ENCODE measurements around the gene ITGAD.
A peak's percentile ranks its signal among the peaks of the same experiment; 100 is the strongest.

The ITGAD gene

DNA sequence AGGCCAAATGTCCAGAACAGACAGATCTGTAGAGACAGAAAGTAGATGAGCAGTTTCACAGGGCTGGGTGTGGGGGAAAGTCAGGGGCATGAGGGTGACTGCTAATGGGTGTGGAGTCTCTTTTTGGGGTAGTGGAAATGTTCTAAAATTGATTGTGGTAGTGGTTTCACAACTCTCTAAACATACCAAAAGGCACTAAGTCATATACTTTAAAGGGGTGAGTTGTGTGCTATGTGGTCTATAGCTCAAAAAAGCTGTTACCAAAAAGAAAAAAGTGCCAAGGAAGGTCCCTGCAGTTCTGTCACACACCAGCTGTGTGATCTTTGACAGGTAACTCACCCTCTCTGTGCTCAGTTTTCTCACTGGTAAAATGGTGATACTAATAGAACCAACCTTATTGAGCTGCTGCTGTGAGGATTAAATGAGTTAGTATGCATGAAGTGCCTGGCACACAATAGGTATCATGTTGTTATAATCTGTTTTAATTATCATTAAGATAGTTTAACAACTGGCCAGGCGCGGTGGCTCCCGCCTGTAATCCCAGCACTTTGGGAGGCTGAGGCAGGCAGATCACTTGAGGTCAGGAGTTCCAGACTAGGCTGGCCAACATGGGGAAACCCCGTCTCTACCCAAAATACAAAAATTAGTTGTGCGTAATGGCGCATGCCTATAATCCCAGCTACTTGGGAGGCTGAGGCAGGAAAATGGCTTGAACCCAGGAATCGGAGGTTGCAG is 27.8 kb upstream of the ITGAD start:
- no peak for DNase-seq

DNA sequence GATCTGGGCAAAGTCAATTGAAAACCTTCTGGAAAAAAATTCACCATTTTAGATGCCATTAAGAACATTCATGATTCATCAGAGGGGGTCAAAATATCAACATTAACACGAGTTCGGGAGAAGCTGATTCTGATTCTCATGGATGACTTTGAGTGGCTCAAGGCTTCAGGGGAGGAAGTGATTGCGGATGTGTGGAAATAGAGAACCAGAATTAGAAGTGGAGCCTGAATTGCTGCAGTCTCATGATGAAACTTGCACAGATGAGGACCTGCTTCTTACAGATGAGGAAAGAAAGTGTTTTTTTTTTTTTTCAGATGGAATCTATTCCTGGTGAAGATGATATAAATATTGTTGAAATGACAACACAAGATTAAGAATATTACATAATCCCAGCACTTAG is 25.3 kb upstream of the ITGAD start:
- DNase-seq, result no peak

DNA sequence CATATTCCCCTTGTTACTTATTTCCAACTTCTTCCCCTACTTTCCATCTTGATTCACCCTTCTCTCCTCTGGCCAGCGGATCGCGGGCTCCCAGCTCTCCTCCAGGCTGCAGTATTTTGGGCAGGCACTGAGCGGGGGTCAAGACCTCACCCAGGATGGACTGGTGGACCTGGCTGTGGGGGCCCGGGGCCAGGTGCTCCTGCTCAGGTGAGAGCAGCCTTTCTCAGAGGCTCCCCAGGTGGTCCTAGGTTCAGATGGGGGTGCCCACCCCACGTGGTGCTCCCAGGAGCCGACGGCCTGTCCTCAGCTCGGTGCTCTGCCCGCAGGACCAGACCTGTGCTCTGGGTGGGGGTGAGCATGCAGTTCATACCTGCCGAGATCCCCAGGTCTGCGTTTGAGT is 22.1 kb upstream of the ITGAD start:
- no peak for DNase-seq

DNA sequence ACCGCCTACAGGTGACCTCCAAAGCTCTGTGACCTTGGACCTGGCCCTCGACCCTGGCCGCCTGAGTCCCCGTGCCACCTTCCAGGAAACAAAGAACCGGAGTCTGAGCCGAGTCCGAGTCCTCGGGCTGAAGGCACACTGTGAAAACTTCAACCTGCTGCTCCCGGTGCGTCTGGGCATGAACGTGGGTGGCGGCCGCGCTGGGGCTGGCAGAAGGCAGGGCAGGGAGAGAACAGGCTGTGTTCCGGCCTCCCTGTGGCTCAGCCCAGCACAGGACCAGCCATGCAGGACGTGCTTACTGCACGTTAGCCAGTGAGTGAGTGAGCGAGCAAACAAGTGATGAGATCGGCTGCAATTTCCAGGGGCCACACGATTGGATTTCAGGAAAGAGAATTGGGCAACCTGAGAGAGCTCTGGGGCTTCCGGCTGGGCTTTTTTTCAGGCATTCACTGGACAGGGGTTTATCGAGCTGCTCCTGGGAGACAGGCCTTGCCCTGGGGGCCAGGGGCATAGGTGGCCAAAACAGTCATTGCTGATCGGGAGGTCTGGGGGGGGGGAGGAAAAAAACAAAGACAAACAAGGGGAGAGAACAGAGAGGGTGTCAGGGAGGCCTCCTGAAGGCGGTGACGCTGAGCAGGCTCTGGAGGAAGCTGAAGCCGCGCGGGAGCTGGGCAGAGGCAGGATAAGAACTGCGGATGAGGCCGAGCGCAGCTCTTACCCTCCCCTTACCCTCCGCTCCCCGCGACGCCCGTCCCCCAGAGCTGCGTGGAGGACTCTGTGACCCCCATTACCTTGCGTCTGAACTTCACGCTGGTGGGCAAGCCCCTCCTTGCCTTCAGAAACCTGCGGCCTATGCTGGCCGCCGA is 21.3 kb upstream of the ITGAD start:
- DNase-seq, result no peak

DNA sequence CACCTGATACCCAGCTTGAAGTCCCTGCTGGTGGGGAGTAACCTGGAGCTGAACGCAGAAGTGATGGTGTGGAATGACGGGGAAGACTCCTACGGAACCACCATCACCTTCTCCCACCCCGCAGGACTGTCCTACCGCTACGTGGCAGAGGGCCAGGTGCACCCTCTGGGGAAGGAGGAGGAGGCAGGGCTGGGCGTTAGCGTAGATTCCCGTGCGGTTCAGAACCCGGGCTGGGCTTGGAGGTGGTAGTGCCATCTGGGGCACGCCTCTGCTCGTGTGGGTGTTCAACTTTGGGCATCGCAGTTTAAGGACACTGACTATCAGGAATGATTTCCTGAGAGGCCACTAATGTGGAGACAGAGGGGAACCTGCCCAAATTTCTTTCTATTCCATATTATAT is 19.9 kb upstream of the ITGAD start:
- no peak for DNase-seq

DNA sequence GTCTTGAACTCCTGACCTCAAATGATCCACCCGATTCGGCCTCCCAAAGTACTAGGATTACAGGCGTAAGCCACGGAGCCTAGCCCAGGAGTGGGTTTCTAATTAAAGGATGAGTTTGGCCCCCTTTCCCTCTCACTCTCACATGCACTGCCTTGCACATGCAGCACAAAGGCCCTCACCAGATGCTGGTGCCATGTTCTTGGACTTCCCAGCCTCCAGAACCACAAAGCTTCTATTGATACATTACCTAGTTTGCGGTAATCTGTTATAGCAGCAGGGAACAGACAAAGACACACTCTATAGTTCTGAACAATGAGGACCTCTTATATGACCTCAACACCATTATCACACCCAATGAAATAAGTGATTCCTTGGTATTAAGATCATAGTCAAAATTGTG is 17.9 kb upstream of the ITGAD start:
- no peak for DNase-seq

DNA sequence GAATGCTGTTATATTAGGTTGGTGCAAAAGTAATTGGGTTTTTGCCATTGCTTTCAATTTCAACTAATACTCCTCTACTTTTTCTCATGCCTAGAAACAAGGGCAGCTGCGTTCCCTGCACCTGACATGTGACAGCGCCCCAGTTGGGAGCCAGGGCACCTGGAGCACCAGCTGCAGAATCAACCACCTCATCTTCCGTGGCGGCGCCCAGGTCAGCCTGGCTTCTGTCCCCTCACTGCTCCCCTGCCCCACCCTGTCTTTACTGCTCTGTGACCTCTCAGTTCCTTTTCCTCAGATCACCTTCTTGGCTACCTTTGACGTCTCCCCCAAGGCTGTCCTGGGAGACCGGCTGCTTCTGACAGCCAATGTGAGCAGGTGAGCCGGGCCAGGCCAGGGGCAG is 16.4 kb upstream of the ITGAD start:
- DNase-seq, result no peak

DNA sequence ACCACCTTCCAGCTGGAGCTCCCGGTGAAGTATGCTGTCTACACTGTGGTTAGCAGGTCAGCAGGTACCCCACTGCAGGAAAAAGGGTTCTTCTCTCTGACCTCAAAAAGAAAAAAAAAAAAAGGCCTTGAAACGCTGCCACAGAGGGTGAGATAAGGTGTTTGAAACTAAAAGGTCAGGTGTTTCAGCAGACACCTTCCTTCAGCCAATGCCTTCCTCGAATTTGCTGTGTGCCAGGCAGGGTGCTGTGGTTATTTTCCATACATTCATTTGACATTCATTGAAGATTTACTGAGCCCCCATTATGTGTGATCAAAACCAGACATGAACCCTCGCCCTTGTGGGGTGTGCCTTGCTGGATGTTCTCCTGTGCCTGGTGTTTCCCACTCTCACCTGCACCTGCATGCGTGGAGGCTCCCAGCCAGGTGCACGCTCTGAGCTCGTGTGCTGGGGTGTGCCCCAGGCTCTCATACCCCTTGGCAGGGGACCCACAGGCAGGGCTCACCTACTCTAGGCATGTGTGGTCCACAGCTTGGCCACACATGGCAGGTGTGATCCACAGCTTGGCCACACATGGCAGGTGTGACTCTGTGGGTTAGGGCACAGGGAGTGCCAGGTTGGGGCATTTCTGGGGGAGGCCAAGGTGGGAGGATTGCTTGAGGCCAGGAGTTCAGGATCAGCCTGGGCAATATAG is 15.8 kb upstream of the ITGAD start:
- no peak for DNase-seq

DNA sequence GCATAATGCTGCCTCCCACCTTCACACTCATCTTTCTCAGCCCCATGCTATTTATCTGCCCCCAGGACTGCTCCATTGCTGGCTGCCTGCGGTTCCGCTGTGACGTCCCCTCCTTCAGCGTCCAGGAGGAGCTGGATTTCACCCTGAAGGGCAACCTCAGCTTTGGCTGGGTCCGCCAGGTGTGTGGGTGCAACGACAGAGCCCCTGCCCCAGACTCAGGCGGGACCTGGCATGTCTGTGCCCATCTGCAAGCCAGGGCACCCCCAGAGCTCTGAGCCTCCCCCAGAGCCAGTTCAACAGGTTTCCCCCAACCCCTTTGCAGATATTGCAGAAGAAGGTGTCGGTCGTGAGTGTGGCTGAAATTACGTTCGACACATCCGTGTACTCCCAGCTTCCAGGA is 12.9 kb upstream of the ITGAD start:
- no peak for DNase-seq

DNA sequence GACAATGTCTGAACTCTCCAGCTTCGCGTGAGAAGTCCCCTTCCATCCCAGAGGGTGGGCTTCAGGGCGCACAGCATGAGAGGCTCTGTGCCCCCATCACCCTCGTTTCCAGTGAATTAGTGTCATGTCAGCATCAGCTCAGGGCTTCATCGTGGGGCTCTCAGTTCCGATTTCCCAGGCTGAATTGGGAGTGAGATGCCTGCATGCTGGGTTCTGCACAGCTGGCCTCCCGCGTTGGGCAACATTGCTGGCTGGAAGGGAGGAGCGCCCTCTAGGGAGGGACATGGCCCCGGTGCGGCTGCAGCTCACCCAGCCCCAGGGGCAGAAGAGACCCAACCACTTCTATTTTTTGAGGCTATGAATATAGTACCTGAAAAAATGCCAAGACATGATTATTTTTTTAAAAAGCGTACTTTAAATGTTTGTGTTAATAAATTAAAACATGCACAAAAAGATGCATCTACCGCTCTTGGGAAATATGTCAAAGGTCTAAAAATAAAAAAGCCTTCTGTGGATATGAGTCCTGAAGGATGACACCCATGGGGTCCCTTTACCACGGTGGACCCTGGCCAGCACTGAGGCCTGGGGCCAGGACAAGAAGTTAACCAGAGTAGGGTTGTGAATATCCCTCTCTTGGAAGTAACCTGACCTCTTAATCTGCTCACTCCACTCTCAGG is 10.5 kb upstream of the ITGAD start:
- peak; percentile 26 for DNase-seq

DNA sequence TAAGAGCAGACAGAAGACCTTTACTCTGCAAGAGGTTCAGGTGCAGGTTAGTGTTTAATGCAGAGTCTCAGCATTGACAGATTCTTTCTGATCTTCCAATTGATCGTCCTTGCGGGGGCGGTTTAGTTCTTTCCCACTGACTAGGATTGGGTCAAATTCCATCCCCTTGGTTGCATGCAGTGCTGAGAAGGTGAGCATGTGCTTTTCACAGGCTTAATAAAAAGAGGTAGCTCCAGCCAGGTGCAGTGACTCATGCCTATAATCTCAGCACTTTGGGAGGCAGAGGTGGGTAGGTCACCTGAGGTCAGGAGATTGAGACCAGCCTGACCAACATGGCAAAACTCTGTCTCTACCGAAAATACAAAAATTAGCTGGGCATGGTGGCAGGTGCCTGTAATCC is 7.5 kb upstream of the ITGAD start:
- no peak for DNase-seq

DNA sequence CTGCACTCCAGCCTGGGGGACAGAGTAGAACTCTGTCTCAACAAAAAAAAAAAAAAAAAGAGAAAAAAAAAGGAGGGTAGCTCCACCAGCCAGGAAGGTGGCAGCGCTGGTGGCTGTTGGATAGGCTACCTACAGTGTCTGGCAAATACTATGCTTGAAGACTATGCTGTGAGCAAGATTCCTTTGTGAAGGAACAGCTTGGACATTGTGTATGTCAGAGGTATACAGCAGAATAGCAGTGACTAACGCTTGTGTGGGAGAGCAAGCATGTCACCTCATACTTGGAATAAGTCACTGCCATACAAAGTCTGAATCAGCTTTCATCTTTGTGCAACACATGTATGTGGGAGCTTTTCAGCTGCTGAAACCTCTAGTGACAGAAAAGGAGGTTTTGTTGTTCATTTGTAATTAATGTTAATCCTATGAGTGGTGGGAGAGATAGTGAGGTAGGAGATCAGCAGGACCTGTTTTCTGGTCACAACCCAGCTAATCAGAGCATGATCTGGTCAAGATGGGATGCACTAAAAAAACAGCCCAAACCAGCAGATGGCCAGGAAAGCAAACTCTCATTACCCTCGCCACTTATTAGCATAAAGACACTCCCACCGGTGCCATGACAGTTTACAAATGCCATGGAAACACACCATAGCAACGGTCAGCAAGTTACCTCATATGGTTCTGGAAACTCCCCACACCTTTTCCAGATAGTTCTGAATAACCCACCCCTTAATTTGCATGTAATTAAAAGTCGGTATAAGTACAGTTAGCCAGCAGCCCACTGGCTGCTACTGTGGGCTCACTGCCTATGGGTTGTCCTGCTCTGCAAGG is 6.8 kb upstream of the ITGAD start:
- DNase-seq, result no peak

DNA sequence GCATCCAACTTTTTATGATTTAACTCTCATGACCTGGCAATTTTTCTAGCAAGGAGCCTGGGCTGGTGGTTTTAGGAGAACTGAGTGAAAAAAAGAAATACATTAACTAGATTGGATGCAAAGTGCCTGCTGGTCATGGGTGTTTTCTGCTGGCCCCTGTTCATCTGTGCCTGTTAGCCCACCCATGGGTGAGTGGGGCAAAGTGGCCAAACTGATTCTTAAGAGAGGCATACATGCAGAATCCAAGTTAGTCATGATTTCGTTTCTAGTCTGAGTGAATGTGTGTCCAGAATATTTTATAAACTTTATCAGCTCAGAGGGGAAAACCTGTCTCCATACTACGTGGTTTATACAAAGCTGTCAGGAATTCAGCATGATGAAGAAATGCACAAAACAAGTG is 4.6 kb upstream of the ITGAD start:
- DNase-seq, result no peak

DNA sequence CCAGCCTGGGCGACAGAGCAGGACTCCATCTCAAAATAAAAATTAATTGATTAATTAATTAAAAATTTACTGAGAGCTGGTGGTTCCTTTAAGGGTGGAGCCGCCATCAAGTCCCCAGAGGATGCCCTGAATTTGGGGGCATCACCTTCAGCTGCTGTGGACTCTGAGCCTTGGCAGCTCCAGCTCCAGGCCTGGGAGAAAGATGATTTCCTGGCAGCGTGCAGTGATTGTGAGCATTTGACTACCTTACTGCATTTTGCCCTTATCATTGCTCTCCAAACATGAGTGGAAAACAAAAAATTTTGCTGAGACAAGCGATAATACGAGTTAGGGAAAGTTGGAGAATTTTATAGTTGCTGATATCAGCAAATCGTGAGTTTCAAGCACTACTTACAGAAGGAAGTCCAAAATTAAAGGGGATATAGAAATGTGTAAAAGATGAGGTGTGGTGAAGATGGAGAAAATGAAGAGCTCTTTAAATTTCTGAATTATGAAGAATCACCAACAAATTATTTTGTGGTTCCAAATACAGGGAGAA is 2.6 kb upstream of the ITGAD start:
- no peak for DNase-seq

DNA sequence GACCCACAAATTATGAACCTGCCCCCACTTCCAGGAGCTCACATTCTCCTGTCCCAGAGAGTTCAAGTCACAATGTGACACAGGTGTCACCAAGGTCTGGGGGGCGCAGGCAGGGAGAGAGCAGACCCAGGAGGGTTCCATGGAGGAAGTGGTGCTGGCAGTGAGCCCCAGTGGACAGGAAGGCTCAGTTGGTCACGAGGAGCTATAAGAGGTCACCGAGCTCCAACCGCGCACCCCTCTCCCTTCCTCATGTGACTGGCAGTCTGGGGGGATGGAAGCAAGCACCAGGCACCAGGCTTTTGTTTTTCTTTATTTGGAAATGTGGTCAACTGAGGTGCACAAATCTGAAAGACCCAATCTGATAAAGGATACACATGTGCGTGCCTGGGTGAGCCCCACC is 2.5 kb downstream of the ITGAD start:
- no peak for DNase-seq

DNA sequence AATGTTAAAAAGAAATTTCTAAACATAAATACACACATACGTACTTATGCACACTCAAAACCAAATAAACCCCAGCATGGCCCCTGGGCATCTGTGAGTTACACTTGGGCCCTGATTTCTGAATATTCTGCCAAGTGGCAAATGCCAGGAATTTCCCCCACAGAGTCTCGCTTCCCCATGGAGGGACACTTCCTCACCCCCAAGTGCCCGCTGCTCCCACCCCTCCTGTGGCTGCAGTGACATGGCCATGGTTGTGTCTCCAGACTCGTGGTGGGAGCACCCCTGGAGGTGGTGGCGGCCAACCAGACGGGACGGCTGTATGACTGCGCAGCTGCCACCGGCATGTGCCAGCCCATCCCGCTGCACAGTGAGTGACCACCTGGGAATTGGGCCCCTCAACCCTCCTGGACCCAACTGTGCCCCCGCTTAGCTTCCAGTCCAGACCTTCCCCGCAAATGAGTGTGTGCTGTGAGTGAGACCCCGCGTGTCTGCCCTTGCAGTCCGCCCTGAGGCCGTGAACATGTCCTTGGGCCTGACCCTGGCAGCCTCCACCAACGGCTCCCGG is 4.0 kb downstream of the ITGAD start:
- no peak for DNase-seq

DNA sequence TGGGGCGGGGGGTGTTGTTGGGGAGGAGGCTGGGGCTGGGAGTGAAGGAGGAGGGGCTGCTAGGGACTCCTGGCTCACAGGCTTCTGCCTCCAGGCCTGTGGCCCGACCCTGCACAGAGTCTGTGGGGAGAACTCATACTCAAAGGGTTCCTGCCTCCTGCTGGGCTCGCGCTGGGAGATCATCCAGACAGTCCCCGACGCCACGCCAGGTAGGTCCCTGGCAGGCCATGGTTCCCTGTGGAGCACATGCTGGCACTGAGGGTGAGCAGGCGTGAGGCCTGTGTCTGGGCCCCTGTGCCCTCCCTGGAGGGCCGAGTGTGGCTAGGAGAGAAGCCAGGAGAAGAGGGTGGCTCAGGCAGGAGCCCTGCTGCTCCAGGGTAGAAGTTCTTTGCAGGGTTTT is 4.6 kb downstream of the ITGAD start:
- no peak for DNase-seq

DNA sequence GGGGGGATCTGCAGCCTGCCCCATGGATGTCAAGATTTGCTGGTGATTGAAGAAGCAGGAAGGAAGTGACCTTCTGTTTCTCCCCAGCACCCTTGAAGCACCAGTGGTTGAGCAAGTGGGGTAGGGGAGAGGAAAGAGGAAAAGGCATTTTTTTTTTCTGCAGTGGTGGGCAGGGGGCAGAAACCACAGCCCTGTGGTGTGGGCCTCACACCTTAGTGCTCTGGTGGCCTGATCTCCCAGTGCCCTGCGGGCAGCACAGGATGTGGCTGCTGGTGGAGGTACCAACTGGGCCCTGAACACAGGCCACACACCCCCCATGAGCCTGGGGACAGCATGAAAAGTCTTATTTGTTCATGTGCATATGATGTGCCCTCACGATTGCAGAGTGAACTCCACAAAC is 7.1 kb downstream of the ITGAD start:
- DNase-seq, result no peak

DNA sequence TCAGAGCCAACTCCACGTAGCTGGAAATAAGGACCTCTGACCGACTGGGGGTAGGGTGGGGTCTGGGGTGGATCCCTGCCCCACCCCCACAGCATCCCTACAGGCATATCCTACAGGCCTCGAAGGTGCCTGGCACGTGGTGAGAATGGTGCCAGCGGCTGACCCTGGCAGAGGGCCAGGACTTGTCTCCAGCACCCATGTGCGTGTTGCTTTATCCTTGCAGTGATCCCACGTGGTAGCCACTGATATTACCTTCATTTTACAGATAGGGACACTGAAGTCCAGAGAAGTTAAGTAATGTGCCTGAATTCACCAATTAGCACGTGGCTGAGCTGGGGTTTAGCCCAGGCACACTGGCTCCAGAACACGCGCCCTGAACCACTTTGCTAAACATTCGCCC is 8.3 kb downstream of the ITGAD start:
- DNase-seq, result no peak

DNA sequence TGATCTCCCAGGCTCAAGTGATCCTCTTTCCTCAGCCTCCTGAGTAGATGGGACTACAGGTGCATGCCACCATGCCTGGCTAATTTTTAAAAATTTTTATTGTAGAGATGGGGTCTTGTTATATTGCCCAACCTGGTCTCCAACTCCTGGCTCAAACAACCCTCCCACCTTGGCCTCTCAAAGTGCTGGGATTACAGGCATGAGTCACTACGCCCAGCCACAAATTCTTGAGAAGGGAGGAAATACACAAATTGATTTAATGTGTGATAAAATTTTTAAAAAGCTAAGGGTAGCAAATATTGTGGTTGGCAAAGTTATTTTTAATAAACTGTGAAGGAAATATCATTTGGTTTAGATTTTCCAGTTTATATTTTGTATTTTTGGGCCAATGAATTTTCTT is 9.6 kb downstream of the ITGAD start:
- no peak for DNase-seq

DNA sequence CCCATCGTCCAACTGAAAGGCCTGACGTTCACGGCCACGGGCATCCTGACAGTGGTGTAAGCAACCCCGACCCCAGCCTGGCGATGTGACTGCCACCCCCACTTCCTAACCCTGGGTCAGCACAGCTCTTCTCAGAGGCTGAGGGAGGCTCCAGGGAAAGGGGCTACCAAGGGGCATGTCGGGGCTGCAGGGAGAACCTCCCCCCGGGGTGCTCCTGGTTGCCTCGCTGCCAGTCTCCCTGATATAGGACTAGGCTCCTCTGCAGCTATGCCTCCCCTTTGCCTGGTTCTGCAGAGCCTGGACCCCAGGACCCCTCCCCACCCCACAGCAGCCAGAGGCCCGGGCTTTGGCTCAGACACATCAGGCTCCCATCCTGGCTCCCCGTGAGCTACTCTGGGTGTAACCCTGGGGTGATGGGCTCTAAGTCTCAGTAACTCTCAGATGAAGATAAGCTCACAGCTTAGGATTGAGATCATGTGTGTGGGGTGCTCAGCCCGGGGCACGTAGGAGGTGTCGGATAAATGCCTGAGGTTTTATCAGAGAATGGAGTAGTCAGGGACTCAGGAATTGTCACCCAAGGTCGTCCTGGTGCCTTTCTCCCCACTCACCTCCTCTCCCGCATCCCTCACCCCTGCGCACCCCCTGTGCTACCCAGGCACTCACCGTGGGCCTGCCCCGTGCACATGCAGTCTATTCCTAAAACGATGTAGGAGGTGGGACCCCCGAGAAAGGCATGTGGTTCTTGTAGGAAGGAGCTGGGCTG is 10.6 kb downstream of the ITGAD start:
- DNase-seq, result no peak

All from T-helper 9 cell (primary cell).